Measurements from ENCODE around the gene C19orf12.

- TF ChIP-seq CTCF (IDR thresholded peaks at IDR 0.05; ENCODE audit: borderline replicate concordance, extremely low read depth, low read length, poor library complexity, severe bottlenecking): no peak
- TF ChIP-seq EZH2 (IDR thresholded peaks at IDR 0.05; ENCODE audit: borderline replicate concordance, low read depth, low read length, severe bottlenecking): no peak
Measured at GRCh38 chr19:29651622-29652394, 63.3 kb downstream of the C19orf12 start.

Data from DND-41 (cell line).